K562 (cell line): ENCODE measurements around the gene ELMO1. TPM values are rescaled to one million over a fixed set of nuclear protein-coding genes. Genes with fewer than 3 reads are reported as not detected.

Experiments
- AFF1 ChIP-seq, 2 experiments: fragments of 450-650 bp; IDR thresholded peaks; 2 replicates each; pipeline ENCODE4 v1.6.1; 2018; ENCODE audit warnings: mild to moderate bottlenecking in 2 of 2, low read depth in 1 of 2; ENCODE audit not compliant: partially characterized antibody in 2 of 2
- MXI1 ChIP-seq: IDR thresholded peaks from 2 replicates; pipeline ENCODE4 v1.6.1; 2011; ENCODE audit warnings: low read depth, mild to moderate bottlenecking, improper control_type of control experiment, low read length
- PRDM10 ChIP-seq: fragments of 450-650 bp; IDR thresholded peaks from 2 replicates; pipeline ENCODE4 v1.6.1; 2018; ENCODE audit not compliant: partially characterized antibody
- ZC3H4 ChIP-seq: sonication (generic); formaldehyde crosslinking; IDR thresholded peaks from 2 replicates; pipeline ENCODE4 v1.9.0; 2021; ENCODE audit warnings: missing genetic modification reagents, borderline replicate concordance
- polyA plus RNA-seq, 8 experiments: library from polyadenylated mRNA; depleted of rRNA in 4 of 8; stranded (reverse) in 5 of 8; unstranded in 3 of 8; fragments of >200 nt; fragmentation: Nextera tagmentation in 2 of 8; fragmentation: Illumina TruSeq in 1 of 8; extraction: Ambion mirVana in 2 of 8; extraction: Trizol in 1 of 8; gene quantifications; 2 replicates each; pipeline versions ENCODE4 v1.2.1 to v1.2.3, GENCODE V29; 2011 to 2014; ENCODE audit warnings: inconsistent platforms in 1 of 8, missing spikeins in 1 of 8
- total RNA-seq, 7 experiments: library from RNA; depleted of rRNA in 6 of 7; stranded (reverse); fragments of >200 nt in 6 of 7; fragmentation: Illumina TruSeq in 2 of 7; extraction: Trizol in 2 of 7; gene quantifications; 2 replicates each; pipeline versions ENCODE4 v1.2.1 to v1.2.3, GENCODE V29; 2011 to 2021; ENCODE audit warnings: low replicate concordance in 1 of 7

The ELMO1 gene
- total and polyA plus RNA-seq, 9 of the 15 experiments (the other 6 are each of a cell fraction or from before 2014, with no cell fraction given) = 0.36 to 7.2 (median 3.6) TPM

- TF ChIP-seq AFF1 (IDR thresholded peaks at IDR 0.05; ENCODE audit: low read depth in 1 of 2, partially characterized antibody in 2 of 2) (no peak), PRDM10 (no peak), MXI1 (no peak), ZC3H4 (no peak)
- TF ChIP-seq, all 486 proteins: peak for 0
Observed at GRCh38 chr7:37398403-37398802, 50.3 kb downstream of the ELMO1 start (continued).
